ENCODE measurements around the gene ANKH.

The ANKH gene

GRCh38 chr5:14914193-14914592 lies 42.6 kb upstream of the ANKH start:
- TF ChIP-seq CTCF (IDR thresholded peaks at IDR 0.05; ENCODE audit: low read length, missing control alignments), result no peak
- H3K4me3 ChIP-seq (replicated peaks; ENCODE audit: low read depth, low read length), result no peak overlapping the region

GRCh38 chr5:14913096-14913495 lies 41.5 kb upstream of the ANKH start:
- no peak overlapping the region for H3K4me3 ChIP-seq (replicated peaks; ENCODE audit: low read depth, low read length)
- no peak for DNase-seq (ENCODE audit: low read depth)
- TF ChIP-seq CTCF (IDR thresholded peaks at IDR 0.05; ENCODE audit: low read length, missing control alignments), result no peak

More at GRCh38 chr5:14914193-14914592, 42.6 kb upstream of the ANKH start:
- no peak for DNase-seq (ENCODE audit: low read depth)

- no peak overlapping the region for H3K4me3 ChIP-seq (replicated peaks; ENCODE audit: low read depth, low read length)
- no peak for DNase-seq (ENCODE audit: low read depth)
- TF ChIP-seq CTCF (IDR thresholded peaks at IDR 0.05; ENCODE audit: low read length, missing control alignments), result no peak
These were observed 40.6 kb upstream of the ANKH start for GRCh38 chr5:14912206-14912605.

- H3K4me3 ChIP-seq (replicated peaks; ENCODE audit: low read depth, low read length), result no peak overlapping the region
- no peak for DNase-seq (ENCODE audit: low read depth)
- no peak for TF ChIP-seq CTCF (IDR thresholded peaks at IDR 0.05; ENCODE audit: low read length, missing control alignments)
These were observed 37.8 kb upstream of the ANKH start for GRCh38 chr5:14909369-14909768.

GRCh38 chr5:14908172-14908571 lies 36.6 kb upstream of the ANKH start:
- H3K4me3 ChIP-seq (replicated peaks; ENCODE audit: low read depth, low read length), result no peak overlapping the region
- TF ChIP-seq CTCF (IDR thresholded peaks at IDR 0.05; ENCODE audit: low read length, missing control alignments), result no peak
- peak; percentile 78 for DNase-seq (ENCODE audit: low read depth)

GRCh38 chr5:14906628-14907027 lies 35.0 kb upstream of the ANKH start:
- H3K4me3 ChIP-seq (replicated peaks; ENCODE audit: low read depth, low read length), result no peak overlapping the region
- DNase-seq (ENCODE audit: low read depth), result no peak
- no peak for TF ChIP-seq CTCF (IDR thresholded peaks at IDR 0.05; ENCODE audit: low read length, missing control alignments)

- no peak for DNase-seq (ENCODE audit: low read depth)
- TF ChIP-seq CTCF (IDR thresholded peaks at IDR 0.05; ENCODE audit: low read length, missing control alignments), result no peak
These were observed 31.4 kb upstream of the ANKH start for GRCh38 chr5:14902826-14903560.

More at GRCh38 chr5:14902826-14903560, 31.4 kb upstream of the ANKH start:
- no peak overlapping the region for H3K4me3 ChIP-seq (replicated peaks; ENCODE audit: low read depth, low read length)
